DND-41 (cell line): ENCODE data around the gene MRM1.

Experiments
- EZH2 ChIP-seq: IDR thresholded peaks from 3 replicates; pipeline ENCODE4 v1.6.1; 2012; ENCODE audit warnings: borderline replicate concordance, low read depth, mild to moderate bottlenecking, moderate library complexity, low read length, inconsistent platforms; ENCODE audit not compliant: severe bottlenecking
- TF ChIP-seq, protein P1 (sequence below): IDR thresholded peaks from 2 replicates; pipeline ENCODE4 v1.5.1; 2012; ENCODE audit warnings: borderline replicate concordance, low read length, moderate library complexity, mild to moderate bottlenecking; ENCODE audit not compliant: poor library complexity, severe bottlenecking; ENCODE audit errors: extremely low read depth

DNA sequence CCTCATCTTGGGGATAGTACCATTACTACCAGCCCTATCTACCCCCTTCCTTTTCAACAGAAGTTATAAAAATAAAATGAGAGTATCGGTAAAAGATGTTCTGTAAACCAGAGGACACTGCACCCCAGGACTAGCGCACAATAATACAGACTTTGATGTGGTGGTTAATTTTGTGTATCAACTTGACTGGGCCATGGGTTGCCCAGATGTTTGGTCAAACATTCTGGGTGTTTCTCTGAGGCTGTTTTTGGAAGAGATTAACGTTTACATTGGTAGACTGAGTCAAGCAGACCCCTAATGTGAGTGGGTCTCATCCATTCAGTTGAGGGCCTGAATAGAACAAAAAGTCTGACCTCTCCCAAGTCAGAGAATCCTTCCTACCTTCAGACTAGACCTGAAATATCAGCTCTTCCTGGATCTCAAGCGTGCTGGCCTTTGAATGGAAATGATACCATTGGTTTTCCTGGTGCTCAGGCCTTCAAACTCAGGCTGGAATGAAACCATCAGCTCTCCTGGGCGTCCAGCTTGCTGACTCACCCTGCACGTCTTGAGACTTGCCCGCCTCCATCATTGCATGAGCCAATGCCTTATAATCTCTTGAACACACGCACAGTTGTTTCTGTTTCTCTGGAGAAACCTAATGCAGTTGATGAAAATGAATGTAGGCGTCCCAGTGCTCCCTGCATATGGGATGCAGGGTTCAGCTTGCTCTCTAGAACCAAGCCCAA, 10.1 kb downstream of the MRM1 start:
- TF ChIP-seq, protein P1, sequence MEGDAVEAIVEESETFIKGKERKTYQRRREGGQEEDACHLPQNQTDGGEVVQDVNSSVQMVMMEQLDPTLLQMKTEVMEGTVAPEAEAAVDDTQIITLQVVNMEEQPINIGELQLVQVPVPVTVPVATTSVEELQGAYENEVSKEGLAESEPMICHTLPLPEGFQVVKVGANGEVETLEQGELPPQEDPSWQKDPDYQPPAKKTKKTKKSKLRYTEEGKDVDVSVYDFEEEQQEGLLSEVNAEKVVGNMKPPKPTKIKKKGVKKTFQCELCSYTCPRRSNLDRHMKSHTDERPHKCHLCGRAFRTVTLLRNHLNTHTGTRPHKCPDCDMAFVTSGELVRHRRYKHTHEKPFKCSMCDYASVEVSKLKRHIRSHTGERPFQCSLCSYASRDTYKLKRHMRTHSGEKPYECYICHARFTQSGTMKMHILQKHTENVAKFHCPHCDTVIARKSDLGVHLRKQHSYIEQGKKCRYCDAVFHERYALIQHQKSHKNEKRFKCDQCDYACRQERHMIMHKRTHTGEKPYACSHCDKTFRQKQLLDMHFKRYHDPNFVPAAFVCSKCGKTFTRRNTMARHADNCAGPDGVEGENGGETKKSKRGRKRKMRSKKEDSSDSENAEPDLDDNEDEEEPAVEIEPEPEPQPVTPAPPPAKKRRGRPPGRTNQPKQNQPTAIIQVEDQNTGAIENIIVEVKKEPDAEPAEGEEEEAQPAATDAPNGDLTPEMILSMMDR = no peak
- TF ChIP-seq EZH2 = no peak
